PC-3 (cell line): ENCODE results near the gene BMP2K.

Experiments used
- EZH2 ChIP-seq: fragments of 300-600 bp; sonication (generic); IDR thresholded peaks from one replicate; pipeline ENCODE4 v1.6.1; 2017; ENCODE audit warnings: antibody characterized with exemption, mild to moderate bottlenecking, low read length; ENCODE audit not compliant: unreplicated experiment
- EZH2phosphoT487 ChIP-seq: fragments of 300-600 bp; sonication (generic); IDR thresholded peaks from 2 replicates; pipeline ENCODE4 v1.6.1; 2018; ENCODE audit warnings: mild to moderate bottlenecking, antibody characterized with exemption, low read length, borderline replicate concordance
- TF ChIP-seq, protein P1 (sequence below): fragments of 300-600 bp; sonication (generic); conservative IDR thresholded peaks from 2 replicates; pipeline ENCODE4 v1.5.1; 2017; ENCODE audit warnings: antibody characterized with exemption, low read depth, mild to moderate bottlenecking, low read length

GRCh38 chr4:78953769-78954666 is 177.9 kb downstream of the BMP2K start:
- TF ChIP-seq, protein P1, sequence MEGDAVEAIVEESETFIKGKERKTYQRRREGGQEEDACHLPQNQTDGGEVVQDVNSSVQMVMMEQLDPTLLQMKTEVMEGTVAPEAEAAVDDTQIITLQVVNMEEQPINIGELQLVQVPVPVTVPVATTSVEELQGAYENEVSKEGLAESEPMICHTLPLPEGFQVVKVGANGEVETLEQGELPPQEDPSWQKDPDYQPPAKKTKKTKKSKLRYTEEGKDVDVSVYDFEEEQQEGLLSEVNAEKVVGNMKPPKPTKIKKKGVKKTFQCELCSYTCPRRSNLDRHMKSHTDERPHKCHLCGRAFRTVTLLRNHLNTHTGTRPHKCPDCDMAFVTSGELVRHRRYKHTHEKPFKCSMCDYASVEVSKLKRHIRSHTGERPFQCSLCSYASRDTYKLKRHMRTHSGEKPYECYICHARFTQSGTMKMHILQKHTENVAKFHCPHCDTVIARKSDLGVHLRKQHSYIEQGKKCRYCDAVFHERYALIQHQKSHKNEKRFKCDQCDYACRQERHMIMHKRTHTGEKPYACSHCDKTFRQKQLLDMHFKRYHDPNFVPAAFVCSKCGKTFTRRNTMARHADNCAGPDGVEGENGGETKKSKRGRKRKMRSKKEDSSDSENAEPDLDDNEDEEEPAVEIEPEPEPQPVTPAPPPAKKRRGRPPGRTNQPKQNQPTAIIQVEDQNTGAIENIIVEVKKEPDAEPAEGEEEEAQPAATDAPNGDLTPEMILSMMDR, result peak; percentile 65
- TF ChIP-seq EZH2phosphoT487 (no peak), EZH2 (no peak)
